Measurements from ENCODE around the gene CHRM4. TPM values are rescaled to one million over a fixed set of nuclear protein-coding genes. Genes with fewer than 3 reads are reported as not detected.
A peak's percentile ranks its signal among the peaks of the same experiment; 100 is the strongest.

Gene CHRM4
- polyA plus RNA-seq, 2 of the 4 experiments (the other 2 are of a cell fraction) = 0.17 to 0.28 TPM

DNA sequence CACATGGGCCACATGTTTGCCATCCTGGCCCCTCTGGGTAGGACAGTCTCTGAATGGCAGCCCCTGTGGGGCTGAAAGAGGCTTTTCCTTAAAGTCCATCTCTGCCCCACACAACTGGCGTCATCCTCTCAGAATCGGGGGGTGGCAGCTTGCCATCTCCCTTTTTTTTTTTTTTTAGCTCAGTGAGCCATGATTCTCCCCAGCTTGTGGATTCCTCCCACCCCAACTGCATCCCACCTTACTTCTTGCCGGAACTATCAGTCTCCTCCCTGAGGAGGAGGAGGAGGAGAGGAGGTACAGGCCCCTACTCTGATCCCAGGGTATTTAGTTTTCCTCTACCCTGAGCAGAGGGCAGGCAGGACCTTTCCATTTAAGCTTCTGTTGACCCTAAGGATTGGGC is 40.9 kb downstream of the CHRM4 start:
- ChIA-PET CTCF (interaction anchor here (0.5 to 25.2 kb wide), 7 partner anchors 17 to 469 kb away, joined by 3 to 325 read pairs (median 3); no protein-coding TSS in a partner anchor), POLR2A (no interaction called here)
- no peak for TF ChIP-seq CEBPB (IDR thresholded peaks at IDR 0.05)
- TF ChIP-seq EHMT2 (IDR thresholded peaks at IDR 0.05; ENCODE audit: low read depth) = no peak
- TF ChIP-seq, protein P1, sequence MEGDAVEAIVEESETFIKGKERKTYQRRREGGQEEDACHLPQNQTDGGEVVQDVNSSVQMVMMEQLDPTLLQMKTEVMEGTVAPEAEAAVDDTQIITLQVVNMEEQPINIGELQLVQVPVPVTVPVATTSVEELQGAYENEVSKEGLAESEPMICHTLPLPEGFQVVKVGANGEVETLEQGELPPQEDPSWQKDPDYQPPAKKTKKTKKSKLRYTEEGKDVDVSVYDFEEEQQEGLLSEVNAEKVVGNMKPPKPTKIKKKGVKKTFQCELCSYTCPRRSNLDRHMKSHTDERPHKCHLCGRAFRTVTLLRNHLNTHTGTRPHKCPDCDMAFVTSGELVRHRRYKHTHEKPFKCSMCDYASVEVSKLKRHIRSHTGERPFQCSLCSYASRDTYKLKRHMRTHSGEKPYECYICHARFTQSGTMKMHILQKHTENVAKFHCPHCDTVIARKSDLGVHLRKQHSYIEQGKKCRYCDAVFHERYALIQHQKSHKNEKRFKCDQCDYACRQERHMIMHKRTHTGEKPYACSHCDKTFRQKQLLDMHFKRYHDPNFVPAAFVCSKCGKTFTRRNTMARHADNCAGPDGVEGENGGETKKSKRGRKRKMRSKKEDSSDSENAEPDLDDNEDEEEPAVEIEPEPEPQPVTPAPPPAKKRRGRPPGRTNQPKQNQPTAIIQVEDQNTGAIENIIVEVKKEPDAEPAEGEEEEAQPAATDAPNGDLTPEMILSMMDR (IDR thresholded peaks at IDR 0.05) = no peak
- TF ChIP-seq HOXB5 (CRISPR knock-in tag; IDR thresholded peaks at IDR 0.05) = no peak
- TF ChIP-seq, protein P2, sequence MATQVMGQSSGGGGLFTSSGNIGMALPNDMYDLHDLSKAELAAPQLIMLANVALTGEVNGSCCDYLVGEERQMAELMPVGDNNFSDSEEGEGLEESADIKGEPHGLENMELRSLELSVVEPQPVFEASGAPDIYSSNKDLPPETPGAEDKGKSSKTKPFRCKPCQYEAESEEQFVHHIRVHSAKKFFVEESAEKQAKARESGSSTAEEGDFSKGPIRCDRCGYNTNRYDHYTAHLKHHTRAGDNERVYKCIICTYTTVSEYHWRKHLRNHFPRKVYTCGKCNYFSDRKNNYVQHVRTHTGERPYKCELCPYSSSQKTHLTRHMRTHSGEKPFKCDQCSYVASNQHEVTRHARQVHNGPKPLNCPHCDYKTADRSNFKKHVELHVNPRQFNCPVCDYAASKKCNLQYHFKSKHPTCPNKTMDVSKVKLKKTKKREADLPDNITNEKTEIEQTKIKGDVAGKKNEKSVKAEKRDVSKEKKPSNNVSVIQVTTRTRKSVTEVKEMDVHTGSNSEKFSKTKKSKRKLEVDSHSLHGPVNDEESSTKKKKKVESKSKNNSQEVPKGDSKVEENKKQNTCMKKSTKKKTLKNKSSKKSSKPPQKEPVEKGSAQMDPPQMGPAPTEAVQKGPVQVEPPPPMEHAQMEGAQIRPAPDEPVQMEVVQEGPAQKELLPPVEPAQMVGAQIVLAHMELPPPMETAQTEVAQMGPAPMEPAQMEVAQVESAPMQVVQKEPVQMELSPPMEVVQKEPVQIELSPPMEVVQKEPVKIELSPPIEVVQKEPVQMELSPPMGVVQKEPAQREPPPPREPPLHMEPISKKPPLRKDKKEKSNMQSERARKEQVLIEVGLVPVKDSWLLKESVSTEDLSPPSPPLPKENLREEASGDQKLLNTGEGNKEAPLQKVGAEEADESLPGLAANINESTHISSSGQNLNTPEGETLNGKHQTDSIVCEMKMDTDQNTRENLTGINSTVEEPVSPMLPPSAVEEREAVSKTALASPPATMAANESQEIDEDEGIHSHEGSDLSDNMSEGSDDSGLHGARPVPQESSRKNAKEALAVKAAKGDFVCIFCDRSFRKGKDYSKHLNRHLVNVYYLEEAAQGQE (IDR thresholded peaks at IDR 0.05) = no peak
- ATAC-seq (no peak), DNase-seq (ENCODE audit: low read depth in 1 of 2, low spot score in 1 of 2) (no peak), FAIRE-seq (no peak)
- 82% methylated on average over 3 of the region's 3 CpGs for WGBS (ENCODE audit: missing lambda C conversion rate)
- peaks cover 16% of the 10 kb centered on the region for H3K4me1 ChIP-seq
- no peaks in the 10 kb centered on the region for H3K9me3 ChIP-seq
- no peak overlapping the region for H3K4me3 ChIP-seq
- no peak overlapping the region for H3K27ac ChIP-seq
- H3K4me2 ChIP-seq = no peak overlapping the region

DNA sequence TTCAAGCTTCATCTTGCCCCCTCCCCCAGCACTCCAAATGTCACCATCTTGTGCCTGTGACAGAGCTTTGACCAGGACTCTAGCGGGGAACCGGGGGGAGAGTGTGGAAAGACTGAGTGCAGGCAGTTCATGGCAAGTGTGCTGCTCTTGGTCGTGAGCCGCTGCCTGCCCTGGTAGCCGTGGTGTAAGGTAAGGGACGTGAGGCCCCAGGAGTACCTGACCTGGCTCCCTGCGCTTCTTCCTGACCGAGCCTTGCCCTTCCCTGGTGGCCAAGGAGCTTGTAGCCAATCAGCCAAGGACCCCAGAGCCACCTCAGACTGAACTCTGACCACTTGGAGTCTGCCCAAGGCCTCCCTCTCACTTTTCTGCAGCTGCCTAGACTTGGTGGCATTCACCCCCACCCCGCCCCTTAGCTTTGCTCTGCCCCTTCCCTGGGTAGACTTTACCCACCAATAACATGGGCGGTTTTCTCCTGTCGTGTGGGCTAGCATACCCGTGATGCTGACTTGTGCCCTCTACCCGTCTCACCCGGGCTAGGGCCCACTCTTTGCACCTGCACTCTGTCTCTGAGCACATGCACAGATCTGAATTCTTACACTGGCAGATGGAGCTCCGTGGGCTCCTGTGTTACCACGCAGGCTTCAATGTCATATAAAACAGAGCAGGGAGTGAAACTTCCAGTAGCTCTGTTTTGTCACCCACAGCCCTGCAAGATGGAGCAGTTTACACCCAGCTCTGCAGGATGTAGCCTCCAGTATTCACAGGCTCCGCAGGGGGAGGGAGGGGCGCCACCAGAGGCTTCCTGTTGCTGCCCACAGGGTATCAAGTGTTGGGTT is 42.8 kb downstream of the CHRM4 start:
- CTCF ChIA-PET = interaction anchor here (0.6 to 25.2 kb wide), 12 partner anchors 9 to 383 kb away, joined by 3 to 325 read pairs (median 4); no protein-coding TSS in a partner anchor

More for the DNA sequence above, 42.8 kb downstream of the CHRM4 start:
- ATAC-seq = no peak
- H3K27ac ChIP-seq = peak overlapping the region; percentile 77 to 96; a peak in 5 of 6 replicates
- FAIRE-seq = no peak
- no peaks in the 10 kb centered on the region for H3K9me3 ChIP-seq
- POLR2A ChIA-PET = no interaction called here
- 84% methylated on average over 18 of the region's 18 CpGs for WGBS (ENCODE audit: missing lambda C conversion rate)
- peaks cover 16% of the 10 kb centered on the region for H3K4me1 ChIP-seq
- peak overlapping the region; percentile 99 for H3K4me2 ChIP-seq
- TF ChIP-seq RFX5 (IDR thresholded peaks at IDR 0.05) = no peak
- no peak for TF ChIP-seq NR3C1 (IDR thresholded peaks at IDR 0.05)
- TF ChIP-seq HOXB13 (CRISPR knock-in tag; IDR thresholded peaks at IDR 0.05; ENCODE audit: low read depth) = no peak
- no peak for TF ChIP-seq ESRRA (IDR thresholded peaks at IDR 0.05; ENCODE audit: borderline replicate concordance, low read length)
- TF ChIP-seq ZNF302 (CRISPR knock-in tag; IDR thresholded peaks at IDR 0.05) = no peak
- TF ChIP-seq, protein P1 (IDR thresholded peaks at IDR 0.05) = no peak
- TF ChIP-seq MAFK (IDR thresholded peaks at IDR 0.05; ENCODE audit: partially characterized antibody) = no peak
- no peak for TF ChIP-seq RAD21 (conservative IDR thresholded peaks at IDR 0.05 in 1 of 2, IDR thresholded peaks at IDR 0.05 in 1 of 2)
- TF ChIP-seq RNF2 (IDR thresholded peaks at IDR 0.05; ENCODE audit: borderline replicate concordance, low read depth) = no peak
- TF ChIP-seq, protein P2 (IDR thresholded peaks at IDR 0.05) = no peak
- no peak for TF ChIP-seq HDAC2 (IDR thresholded peaks at IDR 0.05)
- TF ChIP-seq GATA3 (IDR thresholded peaks at IDR 0.05; ENCODE audit: borderline replicate concordance) = no peak
- TF ChIP-seq ZFP36 (IDR thresholded peaks at IDR 0.05; ENCODE audit: borderline replicate concordance, partially characterized antibody) = no peak
- no peak for TF ChIP-seq KDM1A (IDR thresholded peaks at IDR 0.05; ENCODE audit: low read depth)
- no peak for TF ChIP-seq KDM5A (IDR thresholded peaks at IDR 0.05)
- TF ChIP-seq, protein P3, sequence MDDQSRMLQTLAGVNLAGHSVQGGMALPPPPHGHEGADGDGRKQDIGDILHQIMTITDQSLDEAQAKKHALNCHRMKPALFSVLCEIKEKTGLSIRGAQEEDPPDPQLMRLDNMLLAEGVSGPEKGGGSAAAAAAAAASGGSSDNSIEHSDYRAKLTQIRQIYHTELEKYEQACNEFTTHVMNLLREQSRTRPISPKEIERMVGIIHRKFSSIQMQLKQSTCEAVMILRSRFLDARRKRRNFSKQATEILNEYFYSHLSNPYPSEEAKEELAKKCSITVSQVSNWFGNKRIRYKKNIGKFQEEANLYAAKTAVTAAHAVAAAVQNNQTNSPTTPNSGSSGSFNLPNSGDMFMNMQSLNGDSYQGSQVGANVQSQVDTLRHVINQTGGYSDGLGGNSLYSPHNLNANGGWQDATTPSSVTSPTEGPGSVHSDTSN (IDR thresholded peaks at IDR 0.05) = no peak
- TF ChIP-seq CBX2 (IDR thresholded peaks at IDR 0.05; ENCODE audit: borderline replicate concordance, low read depth) = no peak
- TF ChIP-seq EP300 (IDR thresholded peaks at IDR 0.05) = no peak
- TF ChIP-seq CBX8 (IDR thresholded peaks at IDR 0.05) = no peak
- no peak for DNase-seq (ENCODE audit: low read depth in 1 of 2, low spot score in 1 of 2)
- H3K4me3 ChIP-seq = peak overlapping the region; percentile 84
